T-cell (primary cell): ENCODE results near the gene RRBP1. TPM values are rescaled to one million over a fixed set of nuclear protein-coding genes. Genes with fewer than 3 reads are reported as not detected.

ENCODE experiments used
- ATAC-seq, 4 experiments: fragments of 200-7000 bp in 3 of 4; fragments of 150-1000 bp in 1 of 4; cut with Tn5 transposase; replicated peaks in 1 of 4; 1 replicate in 3 of 4; 2 replicates in 1 of 4; pipeline ENCODE4 v1.10.0; 2021; ENCODE audit warnings: moderate library complexity in 3 of 4, mild to moderate bottlenecking in 2 of 4, moderate number of reproducible peaks in 1 of 4
- CTCF ChIA-PET, 2 donors: fragments of 300-600 bp; sonication (Branson Sonifier 250); formaldehyde crosslinking; loops; one replicate each; lab custom pipeline; 2022; ENCODE audit warnings: antibody characterized with exemption in 2 of 2; lab: Charles Lee
- POLR2A ChIA-PET, 2 donors: fragments of 300-600 bp; sonication (Branson Sonifier 250); formaldehyde crosslinking; loops; one replicate each; lab custom pipeline; 2022; ENCODE audit warnings: antibody characterized with exemption in 2 of 2; lab: Charles Lee
- DNase-seq, 35 experiments: peaks; one replicate each; pipeline versions ENCODE4 v3.0.0 to v3.0.0-alpha.2; 2013 to 2023
- H3K27ac ChIP-seq: one replicate; pipeline ENCODE4 v1.5.1; 2013; ENCODE audit warnings: low read length
- H3K27me3 ChIP-seq, 2 experiments: replicated peaks in 1 of 2; 1 replicate in 1 of 2; 2 replicates in 1 of 2; pipeline versions ENCODE4 v1.6.1 to v1.7.0; 2013; ENCODE audit warnings: low read length in 1 of 2, mixed read lengths in 1 of 2; ENCODE audit not compliant: control insufficient read depth in 2 of 2, insufficient read depth in 2 of 2; ENCODE audit errors: extremely low read depth in 1 of 2
- H3K36me3 ChIP-seq, 2 donors: 1 replicate in 1 of 2; 2 replicates in 1 of 2; pipeline versions ENCODE4 v1.6.1 to v1.7.0; 2013; ENCODE audit warnings: low read length in 1 of 2; ENCODE audit not compliant: control insufficient read depth in 2 of 2, insufficient read depth in 1 of 2; ENCODE audit errors: extremely low read depth in 1 of 2
- H3K4me1 ChIP-seq, 2 experiments: 1 replicate in 1 of 2; 2 replicates in 1 of 2; pipeline versions ENCODE4 v1.6.1 to v1.7.0; 2013; ENCODE audit warnings: low read length in 2 of 2, mixed read lengths in 1 of 2; ENCODE audit not compliant: insufficient read depth in 2 of 2, control insufficient read depth in 1 of 2; ENCODE audit errors: extremely low read depth in 1 of 2
- H3K4me3 ChIP-seq, 2 donors: 1 replicate in 1 of 2; 2 replicates in 1 of 2; pipeline versions ENCODE4 v1.5.1 to v1.7.0; 2013; ENCODE audit warnings: mild to moderate bottlenecking in 2 of 2, low read length in 1 of 2, moderate library complexity in 1 of 2; ENCODE audit not compliant: control insufficient read depth in 1 of 2; ENCODE audit errors: extremely low read depth in 1 of 2
- H3K9me3 ChIP-seq: 2 replicates; pipeline ENCODE4 v1.7.0; 2013
- H3K27ac Mint-ChIP-seq, 2 donors: one replicate each; pipeline ENCODE4 v1.8.0; 2020 to 2021; ENCODE audit warnings: mild to moderate bottlenecking in 2 of 2, mixed read lengths in 2 of 2
- H3K27me3 Mint-ChIP-seq, 2 donors: one replicate each; pipeline ENCODE4 v1.8.0; 2021 to 2022; ENCODE audit warnings: mixed read lengths in 2 of 2
- H3K36me3 Mint-ChIP-seq: one replicate; pipeline ENCODE4 v1.8.0; 2021; ENCODE audit warnings: mixed read lengths
- H3K4me1 Mint-ChIP-seq, 3 donors: one replicate each; pipeline ENCODE4 v1.8.0; 2020 to 2022; ENCODE audit warnings: mixed read lengths in 3 of 3, mild to moderate bottlenecking in 1 of 3
- H3K4me3 Mint-ChIP-seq, 3 donors: one replicate each; pipeline ENCODE4 v1.8.0; 2020 to 2022; ENCODE audit warnings: mild to moderate bottlenecking in 3 of 3, mixed read lengths in 3 of 3, moderate library complexity in 3 of 3
- H3K9me3 Mint-ChIP-seq, 3 donors: one replicate each; pipeline ENCODE4 v1.8.0; 2020 to 2022; ENCODE audit warnings: mixed read lengths in 3 of 3
- WGBS: methylation state at CpG from one replicate; pipeline ENCODE4 v1.1.5; 2013; ENCODE audit warnings: missing lambda C conversion rate; ENCODE audit not compliant: insufficient coverage; 5-methylcytosine and 5-hydroxymethylcytosine counted together
- total RNA-seq, 35 experiments: library from RNA in 6 of 35; stranded (reverse) in 6 of 35; fragments of 120-200 nt in 1 of 35; gene quantifications; one replicate each; pipeline versions ENCODE4 v1.2.1 to v1.2.4 and lab custom pipeline; 2013 to 2026

Gene RRBP1
- total RNA-seq, 5 donors from 2014 or later (not counting 1 experiment from before 2014, with no cell fraction given): 26.3 to 32.4 (median 30.1) TPM

DNA sequence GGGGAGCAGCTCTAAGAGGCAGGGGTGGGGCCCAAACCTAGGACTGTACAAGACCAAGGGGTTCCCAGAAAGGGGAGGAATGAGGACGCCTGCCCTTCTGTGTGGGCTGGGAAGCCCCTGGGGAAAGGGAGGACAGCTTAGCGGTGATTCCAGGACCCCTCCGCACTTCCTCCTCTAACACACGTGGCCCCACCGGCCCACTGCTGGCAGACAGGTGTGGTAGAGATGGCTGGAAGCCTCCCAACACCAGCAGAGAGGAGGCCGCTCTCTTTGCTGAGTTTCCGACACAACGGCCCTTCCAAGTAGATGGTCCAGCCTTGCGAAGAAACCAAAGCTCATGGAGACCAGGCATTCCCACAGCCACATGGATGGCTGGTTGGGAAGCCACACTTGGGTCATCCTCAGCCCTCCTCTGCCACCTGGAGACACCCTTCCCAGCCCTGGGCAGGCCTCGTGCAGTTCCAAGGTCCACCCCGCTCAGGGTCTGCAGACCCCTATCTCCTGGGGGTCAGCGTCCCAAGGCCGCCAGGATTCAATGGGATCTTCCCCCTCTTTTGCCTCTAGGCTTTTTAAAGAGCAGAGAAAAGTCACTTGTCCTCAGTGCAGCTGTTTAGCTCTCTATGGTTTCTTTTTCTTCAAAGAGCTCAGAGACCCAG lies 43.9 kb downstream of the RRBP1 start:
- Mint-ChIP-seq H3K36me3 (peaks cover 16% of the 10 kb centered on the region), H3K27ac (no peak overlapping the region), H3K4me1 (no peaks in the 10 kb centered on the region), H3K4me3 (no peak overlapping the region), H3K9me3 (no peaks in the 10 kb centered on the region), H3K27me3 (no peaks in the 10 kb centered on the region)
- Histone ChIP-seq H3K27me3 (no peaks in the 10 kb centered on the region), H3K27ac (no peak overlapping the region), H3K36me3 (peaks cover 18 to 44% of the 10 kb centered on the region in 2 donors), H3K9me3 (no peaks in the 10 kb centered on the region), H3K4me1 (no peaks in the 10 kb centered on the region), H3K4me3 (no peak overlapping the region)
- 94% methylated on average over 8 of the region's 13 CpGs for WGBS
- no peak for ATAC-seq
- DNase-seq: no peak
- POLR2A ChIA-PET: no interaction called here
- CTCF ChIA-PET: no interaction called here

DNA sequence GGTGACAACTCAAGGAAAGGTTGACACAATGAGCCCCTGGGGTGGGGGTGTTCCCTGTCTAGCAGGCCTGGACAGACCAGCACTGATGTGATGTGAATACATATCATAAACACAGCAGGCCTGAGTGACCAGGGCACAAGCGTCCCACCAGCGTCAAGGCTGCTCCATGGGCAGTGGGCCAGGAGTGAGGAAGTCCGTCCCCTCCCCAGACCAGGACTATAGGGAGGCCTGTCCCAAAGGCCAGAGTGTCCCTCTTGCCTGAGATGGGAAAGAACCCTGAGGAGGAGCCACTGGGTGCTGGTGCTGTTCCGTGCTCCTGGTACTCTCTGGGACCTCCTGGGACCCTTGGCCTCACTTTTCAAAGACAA lies 44.6 kb downstream of the RRBP1 start:
- peaks cover 18 to 50% of the 10 kb centered on the region in 2 donors for H3K36me3 ChIP-seq
- peaks cover 17% of the 10 kb centered on the region for H3K36me3 Mint-ChIP-seq

DNA sequence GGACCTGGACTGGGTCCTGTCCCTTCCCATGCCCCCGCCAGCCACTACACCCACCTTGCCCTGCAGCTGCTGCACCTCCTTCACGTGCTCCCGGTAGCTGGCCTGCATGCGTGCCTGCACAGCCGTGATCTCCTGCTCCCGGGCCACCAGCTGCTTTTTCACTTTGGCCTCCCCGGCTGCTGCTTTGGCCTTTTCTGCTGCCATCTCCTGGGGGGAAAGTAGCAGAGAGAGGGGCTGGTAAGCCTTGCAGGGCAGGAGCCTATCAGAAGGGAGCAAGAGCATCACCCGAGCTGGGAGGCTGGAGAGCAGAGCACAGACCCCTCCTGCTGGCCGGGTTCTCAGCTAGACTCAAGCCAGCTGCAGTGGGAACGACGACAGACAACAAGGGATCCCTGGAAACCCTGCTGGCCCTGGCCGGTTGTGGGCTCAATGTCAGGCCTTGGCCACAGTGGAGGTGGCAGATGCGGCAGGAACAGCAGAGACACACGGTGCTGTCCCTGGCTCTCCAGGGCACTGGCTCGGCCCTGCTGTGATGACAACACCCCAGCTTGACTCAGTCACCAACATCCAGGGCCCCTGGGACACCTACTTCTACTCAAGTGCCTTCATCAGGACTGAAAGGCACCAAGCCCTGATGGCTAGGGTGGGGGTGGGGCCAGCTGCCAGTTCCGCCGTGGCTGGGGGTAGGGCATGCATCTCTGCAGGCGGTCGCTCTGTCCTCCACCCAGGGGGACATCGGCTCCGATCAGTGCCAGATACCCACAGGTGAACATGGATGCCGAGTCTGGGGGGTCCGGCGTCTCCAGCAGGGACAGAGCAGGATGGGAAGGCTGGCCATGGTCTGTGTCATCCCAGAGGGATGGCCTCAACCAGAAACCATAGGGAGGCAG lies 45.3 kb downstream of the RRBP1 start:
- Mint-ChIP-seq H3K4me3 (no peak overlapping the region), H3K4me1 (no peaks in the 10 kb centered on the region), H3K36me3 (peaks cover 20% of the 10 kb centered on the region), H3K27me3 (no peaks in the 10 kb centered on the region), H3K27ac (no peak overlapping the region), H3K9me3 (no peaks in the 10 kb centered on the region)
- Histone ChIP-seq H3K27me3 (no peaks in the 10 kb centered on the region), H3K27ac (no peak overlapping the region), H3K36me3 (peaks cover 18 to 52% of the 10 kb centered on the region in 2 donors), H3K4me1 (no peaks in the 10 kb centered on the region), H3K9me3 (no peaks in the 10 kb centered on the region), H3K4me3 (no peak overlapping the region)
- DNase-seq (no peak), ATAC-seq (no peak)
- ChIA-PET CTCF (no interaction called here), POLR2A (no interaction called here)
- 98% methylated on average over 19 of the region's 24 CpGs for WGBS

More for the DNA sequence above, 44.6 kb downstream of the RRBP1 start:
- Mint-ChIP-seq H3K27ac (no peak overlapping the region), H3K4me1 (no peaks in the 10 kb centered on the region), H3K27me3 (no peaks in the 10 kb centered on the region), H3K9me3 (no peaks in the 10 kb centered on the region), H3K4me3 (no peak overlapping the region)
- DNase-seq (no peak), ATAC-seq (no peak)
- H3K27me3 ChIP-seq: no peaks in the 10 kb centered on the region
- no peak overlapping the region for H3K27ac ChIP-seq
- POLR2A ChIA-PET: no interaction called here
- H3K4me3 ChIP-seq: no peak overlapping the region
- 100% methylated on average over 2 of the region's 4 CpGs for WGBS
- no peaks in the 10 kb centered on the region for H3K4me1 ChIP-seq
- no peaks in the 10 kb centered on the region for H3K9me3 ChIP-seq
- CTCF ChIA-PET: no interaction called here

DNA sequence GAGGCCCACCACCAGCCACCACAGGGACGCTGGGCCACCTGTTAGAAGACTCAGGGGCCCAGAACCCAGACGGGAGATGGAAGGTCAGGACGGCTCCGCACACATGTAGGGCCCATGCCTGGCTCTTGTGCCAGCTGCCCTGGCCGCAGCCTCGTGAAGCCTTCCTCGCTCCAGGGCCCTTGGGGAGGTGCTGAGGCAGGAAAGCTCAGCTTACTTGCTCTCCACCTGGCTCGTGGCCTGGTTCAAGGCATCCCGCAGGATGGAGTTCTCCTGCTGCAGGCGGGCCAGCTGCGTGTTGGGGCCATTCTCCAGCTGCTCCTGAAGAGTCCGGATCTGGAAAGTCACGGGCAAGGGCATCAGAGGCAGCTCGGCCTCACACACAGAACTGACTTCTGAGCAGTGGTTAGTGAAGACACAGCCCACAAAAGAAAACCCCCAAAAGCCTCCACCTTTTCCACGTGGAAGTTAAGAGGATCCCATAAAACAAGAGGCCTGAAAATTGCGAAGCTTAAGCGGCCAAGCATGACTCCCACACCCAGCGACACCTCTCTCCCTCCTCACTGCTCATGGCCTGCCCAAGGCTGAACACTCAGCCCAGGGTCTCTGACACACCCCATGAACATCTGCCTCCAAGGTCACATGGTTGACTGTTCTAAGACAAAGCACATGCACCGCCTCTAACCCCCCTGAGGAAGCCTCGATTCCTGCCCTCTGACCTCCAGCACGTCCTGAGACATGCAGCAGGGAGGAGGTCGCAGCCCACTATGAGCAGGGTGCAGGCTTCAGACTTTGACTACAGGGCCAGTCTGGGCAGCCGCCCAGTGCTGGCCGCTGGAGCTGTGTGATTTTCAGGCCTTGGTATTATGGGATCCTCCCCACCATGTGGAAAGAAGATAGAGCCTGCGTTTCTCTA lies 46.5 kb downstream of the RRBP1 start:
- no peak for ATAC-seq
- no peaks in the 10 kb centered on the region for H3K9me3 ChIP-seq
- 82% methylated on average over 21 of the region's 25 CpGs for WGBS
- ChIA-PET POLR2A (no interaction called here), CTCF (no interaction called here)
- no peak overlapping the region for H3K4me3 ChIP-seq
- H3K27me3 ChIP-seq: no peaks in the 10 kb centered on the region
- no peak overlapping the region for H3K4me3 Mint-ChIP-seq
- peaks cover 19 to 50% of the 10 kb centered on the region in 2 donors for H3K36me3 ChIP-seq
- H3K36me3 Mint-ChIP-seq: peaks cover 26% of the 10 kb centered on the region
- no peak overlapping the region for H3K27ac Mint-ChIP-seq
- H3K4me1 Mint-ChIP-seq: no peaks in the 10 kb centered on the region
- H3K27me3 Mint-ChIP-seq: no peaks in the 10 kb centered on the region
- no peaks in the 10 kb centered on the region for H3K4me1 ChIP-seq
- H3K27ac ChIP-seq: no peak overlapping the region
- H3K9me3 Mint-ChIP-seq: no peaks in the 10 kb centered on the region
- no peak for DNase-seq

DNA sequence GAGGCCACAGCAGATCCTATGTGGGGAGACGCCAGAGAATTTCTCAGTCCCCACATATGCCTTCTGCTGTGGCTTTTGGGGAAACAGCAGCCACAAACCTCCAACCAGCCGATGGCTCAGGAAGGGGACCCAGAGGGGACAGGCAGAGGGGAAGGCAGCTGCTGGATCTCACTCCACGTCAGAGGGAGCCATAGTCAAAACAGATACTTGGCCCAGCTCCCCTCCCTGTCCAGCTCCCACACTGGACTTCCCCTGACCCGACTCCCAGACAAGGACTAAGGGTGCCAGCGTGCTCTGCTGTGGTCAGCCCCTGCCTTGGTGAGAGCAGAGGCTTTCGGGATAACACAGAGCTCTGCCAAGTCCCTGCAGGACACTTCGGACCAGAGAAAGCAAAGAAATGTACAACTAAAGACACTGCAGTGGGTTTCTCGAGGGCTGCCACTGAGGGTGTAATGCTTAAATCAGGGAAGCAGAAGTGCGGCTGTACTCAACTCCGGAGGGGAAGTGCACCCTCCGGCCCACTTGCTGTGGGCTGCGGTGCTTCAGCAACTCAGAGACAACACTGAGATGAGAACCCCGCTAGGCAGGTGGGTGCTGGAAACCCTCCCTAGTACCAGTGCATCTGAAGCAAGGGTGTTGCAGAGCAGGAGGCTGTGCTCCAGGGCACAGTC lies 47.2 kb downstream of the RRBP1 start:
- no peak overlapping the region for H3K27ac ChIP-seq
- peaks cover 16 to 53% of the 10 kb centered on the region in 2 donors for H3K36me3 ChIP-seq
- no peaks in the 10 kb centered on the region for H3K27me3 ChIP-seq
- peaks cover 31% of the 10 kb centered on the region for H3K36me3 Mint-ChIP-seq
- ATAC-seq (no peak), DNase-seq (peak in 1 of 35 experiments; percentile 35)
- no peak overlapping the region for H3K4me3 ChIP-seq
- no peaks in the 10 kb centered on the region for H3K4me1 ChIP-seq
- no peak overlapping the region for H3K27ac Mint-ChIP-seq
- CTCF ChIA-PET: interaction anchor here in 1 of 2 donors (1.0 kb wide), 1 partner anchor 15 kb away, joined by 3 read pairs; no protein-coding TSS in a partner anchor
- whole genome bisulfite sequencing: 68% methylated on average over 8 of the region's 13 CpGs
- no peaks in the 10 kb centered on the region for H3K27me3 Mint-ChIP-seq
- no peaks in the 10 kb centered on the region for H3K9me3 ChIP-seq
- POLR2A ChIA-PET: no interaction called here
- H3K4me3 Mint-ChIP-seq: no peak overlapping the region
- H3K4me1 Mint-ChIP-seq: no peaks in the 10 kb centered on the region
- H3K9me3 Mint-ChIP-seq: no peaks in the 10 kb centered on the region
